Heart left ventricle (tissue), 13 donors: ENCODE results near the gene ERN1.

Experiments
- POLR2A ChIP-seq, 2 donors: fragments of 450-650 bp; IDR thresholded peaks; one replicate each; pipeline ENCODE4 v1.6.1; 2017; ENCODE audit warnings: antibody characterized with exemption in 2 of 2, mild to moderate bottlenecking in 2 of 2, moderate library complexity in 2 of 2
- TF ChIP-seq, protein P1 (sequence below), 12 donors: fragments of 200-600 bp; sonication (generic) in 4 of 12; IDR thresholded peaks; one replicate each; pipeline versions ENCODE4 v1.5.0 to v1.8.0; 2018 to 2022; ENCODE audit warnings: antibody characterized with exemption in 12 of 12, mild to moderate bottlenecking in 5 of 12
- donor health status: ischemic (EF 13 %, LVEDD 7.1; RV severe dilation, severe dysfunction).
- donor health status: DM: no; HTN: yes; CAD: no.
- donor health status: DM: no; HTN: no; CAD: no.
- donor health status: ischemic (EF 25% LVEDD 6.9; RV normal size, moderate dysfunction).
- donor health status: ischemic (EF 25% LVEDD 5.7; RV mildly dilated, moderate dysfunction).
- donor health status: ischemic (EF 35%, LVEDD 5.7; RV mildly dilated, moderate dysfunction).
- donor health status: nonischemic (EF 11% LVEDD 7.7; RV severe dilation, severe dysfunction).
- donor health status: DM: yes; HTN: yes; CAD: no.
- donor health status: PGD.
- donor health status: ischemic (EF 29% LVEDD 5.4; RV normal size, mild dysfunction).
- donor health status: nonischemic (EF 23%, LVEDD 6.1; RV moderate dilation, normal function).

DNA sequence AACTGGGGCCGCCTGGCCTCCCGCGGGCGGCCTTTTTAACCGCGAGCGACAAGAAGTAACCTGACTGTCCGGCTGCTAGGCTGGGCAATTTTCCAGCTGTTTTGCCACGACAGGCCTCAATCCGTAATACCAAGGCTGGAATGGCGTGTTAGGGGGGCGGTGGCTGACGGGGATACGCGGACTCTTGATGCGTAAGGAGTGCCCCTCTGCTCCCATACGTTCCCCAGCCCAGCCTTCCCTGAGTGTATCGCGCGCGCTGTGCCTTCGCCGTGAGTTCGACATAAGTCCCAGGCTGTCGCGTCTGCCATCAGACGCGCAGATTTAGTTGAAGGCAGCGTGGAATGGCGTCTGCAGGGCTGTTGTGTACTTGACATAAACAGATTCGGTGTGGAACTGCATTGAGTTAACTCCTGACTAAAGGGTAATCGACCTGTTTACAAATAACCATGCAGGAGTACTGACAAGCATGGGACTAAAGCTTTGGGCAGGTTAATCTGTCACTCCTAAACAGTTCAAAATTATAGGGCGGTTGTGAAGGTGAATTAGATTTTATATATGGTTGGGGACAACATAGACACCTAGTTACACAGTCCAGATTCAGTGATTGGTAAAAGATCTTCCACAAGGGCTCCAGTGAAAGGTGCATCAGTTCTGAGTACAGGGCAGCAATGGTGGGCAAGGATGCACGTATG, 16.6 kb upstream of the ERN1 start:
- TF ChIP-seq, protein P1, sequence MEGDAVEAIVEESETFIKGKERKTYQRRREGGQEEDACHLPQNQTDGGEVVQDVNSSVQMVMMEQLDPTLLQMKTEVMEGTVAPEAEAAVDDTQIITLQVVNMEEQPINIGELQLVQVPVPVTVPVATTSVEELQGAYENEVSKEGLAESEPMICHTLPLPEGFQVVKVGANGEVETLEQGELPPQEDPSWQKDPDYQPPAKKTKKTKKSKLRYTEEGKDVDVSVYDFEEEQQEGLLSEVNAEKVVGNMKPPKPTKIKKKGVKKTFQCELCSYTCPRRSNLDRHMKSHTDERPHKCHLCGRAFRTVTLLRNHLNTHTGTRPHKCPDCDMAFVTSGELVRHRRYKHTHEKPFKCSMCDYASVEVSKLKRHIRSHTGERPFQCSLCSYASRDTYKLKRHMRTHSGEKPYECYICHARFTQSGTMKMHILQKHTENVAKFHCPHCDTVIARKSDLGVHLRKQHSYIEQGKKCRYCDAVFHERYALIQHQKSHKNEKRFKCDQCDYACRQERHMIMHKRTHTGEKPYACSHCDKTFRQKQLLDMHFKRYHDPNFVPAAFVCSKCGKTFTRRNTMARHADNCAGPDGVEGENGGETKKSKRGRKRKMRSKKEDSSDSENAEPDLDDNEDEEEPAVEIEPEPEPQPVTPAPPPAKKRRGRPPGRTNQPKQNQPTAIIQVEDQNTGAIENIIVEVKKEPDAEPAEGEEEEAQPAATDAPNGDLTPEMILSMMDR (IDR thresholded peaks at IDR 0.05): no peak
- TF ChIP-seq POLR2A (IDR thresholded peaks at IDR 0.05): no peak
